ENCODE data around the gene CRTC1. TPM values are rescaled to one million over a fixed set of nuclear protein-coding genes. Genes with fewer than 3 reads are reported as not detected.
A peak's percentile ranks its signal among the peaks of the same experiment; 100 is the strongest.

Gene CRTC1
- total RNA-seq, 1 donor from 2014 or later, result 0.79 TPM

DNA sequence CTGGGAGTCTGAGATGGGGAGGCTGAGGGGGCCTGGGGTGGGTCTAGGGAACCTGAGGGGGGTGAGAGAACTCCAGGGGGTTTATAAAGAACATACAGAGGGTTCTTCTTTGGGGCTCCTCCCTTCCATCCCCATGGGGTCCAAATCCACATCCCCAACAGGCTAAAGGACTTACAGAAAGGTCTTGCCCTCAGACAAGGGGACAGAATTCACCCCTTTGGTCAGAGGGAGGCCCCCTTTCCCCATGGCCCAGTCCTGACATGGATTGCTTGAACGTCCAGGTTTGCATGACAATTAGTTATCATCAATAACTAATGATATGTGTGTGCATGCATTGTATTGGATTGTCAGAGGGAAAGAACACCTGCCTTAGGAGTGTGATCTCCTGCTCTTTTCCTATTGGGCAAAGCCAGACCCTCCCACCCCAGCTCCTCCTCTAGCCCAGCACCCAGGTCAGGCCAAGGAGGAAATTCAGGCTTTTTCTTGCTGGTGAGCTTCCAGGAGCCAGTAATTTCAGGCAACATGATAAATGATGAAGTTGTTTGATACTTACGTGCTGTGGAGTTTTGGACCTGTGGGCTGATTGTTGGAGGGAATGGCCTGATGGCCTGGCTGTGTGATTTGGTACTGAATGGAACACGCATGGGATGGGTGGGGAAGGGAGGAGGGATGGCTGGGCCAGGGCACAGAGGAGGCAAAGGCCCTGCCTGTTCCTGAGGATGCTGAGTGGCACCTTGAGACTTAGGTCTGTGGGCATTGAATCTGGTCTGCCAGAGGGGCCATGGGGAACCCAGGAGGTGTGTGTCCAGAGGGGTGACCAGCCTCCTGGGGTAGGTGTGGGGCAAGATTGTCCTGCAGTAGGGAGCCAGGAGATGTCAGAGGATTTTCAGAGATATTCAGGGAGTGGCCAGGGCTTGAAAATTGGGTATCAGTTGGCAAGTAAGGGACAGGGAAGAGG is 45.5 kb upstream of the CRTC1 start:
- H3K36me3 ChIP-seq (ENCODE audit: control insufficient read depth, insufficient read depth, low read length), result no peaks in the 10 kb centered on the region
- no peak for FAIRE-seq
- TF ChIP-seq, protein P1, sequence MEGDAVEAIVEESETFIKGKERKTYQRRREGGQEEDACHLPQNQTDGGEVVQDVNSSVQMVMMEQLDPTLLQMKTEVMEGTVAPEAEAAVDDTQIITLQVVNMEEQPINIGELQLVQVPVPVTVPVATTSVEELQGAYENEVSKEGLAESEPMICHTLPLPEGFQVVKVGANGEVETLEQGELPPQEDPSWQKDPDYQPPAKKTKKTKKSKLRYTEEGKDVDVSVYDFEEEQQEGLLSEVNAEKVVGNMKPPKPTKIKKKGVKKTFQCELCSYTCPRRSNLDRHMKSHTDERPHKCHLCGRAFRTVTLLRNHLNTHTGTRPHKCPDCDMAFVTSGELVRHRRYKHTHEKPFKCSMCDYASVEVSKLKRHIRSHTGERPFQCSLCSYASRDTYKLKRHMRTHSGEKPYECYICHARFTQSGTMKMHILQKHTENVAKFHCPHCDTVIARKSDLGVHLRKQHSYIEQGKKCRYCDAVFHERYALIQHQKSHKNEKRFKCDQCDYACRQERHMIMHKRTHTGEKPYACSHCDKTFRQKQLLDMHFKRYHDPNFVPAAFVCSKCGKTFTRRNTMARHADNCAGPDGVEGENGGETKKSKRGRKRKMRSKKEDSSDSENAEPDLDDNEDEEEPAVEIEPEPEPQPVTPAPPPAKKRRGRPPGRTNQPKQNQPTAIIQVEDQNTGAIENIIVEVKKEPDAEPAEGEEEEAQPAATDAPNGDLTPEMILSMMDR (IDR thresholded peaks at IDR 0.05; ENCODE audit: insufficient read depth, low read length, severe bottlenecking), result no peak
- peak; percentile 24 for DNase-seq (ENCODE audit: low read depth)
- peak overlapping the region; percentile 80 for H3K4me3 ChIP-seq (ENCODE audit: low read depth, low read length)
- H3K27me3 ChIP-seq (ENCODE audit: control insufficient read depth, insufficient read depth, low read length), result no peaks in the 10 kb centered on the region

DNA sequence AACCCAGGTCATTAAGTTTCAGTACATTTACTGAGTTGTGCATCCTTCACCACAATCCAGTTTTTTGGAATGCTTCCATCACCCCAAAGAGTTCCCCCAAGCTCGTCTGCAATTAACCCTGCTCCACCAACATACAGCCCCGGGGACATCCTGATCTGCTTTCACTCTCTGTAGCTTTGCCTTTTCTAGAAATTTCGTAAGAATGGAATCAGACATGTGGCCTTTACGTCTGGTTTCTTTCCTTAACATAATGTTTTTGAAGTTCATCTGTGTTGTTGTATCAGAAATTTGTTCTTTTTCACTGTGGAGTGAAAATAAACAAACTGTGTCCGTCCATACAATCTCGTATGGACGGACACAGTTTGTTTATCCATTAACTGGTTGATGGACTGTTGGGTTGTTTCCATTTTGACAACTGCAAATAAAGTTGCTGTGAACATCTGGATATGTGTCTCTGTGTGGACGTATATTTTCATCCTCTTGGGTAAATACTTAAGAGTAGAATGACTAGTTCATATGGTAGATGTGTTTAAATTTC is 43.7 kb upstream of the CRTC1 start:
- TF ChIP-seq, protein P1 (IDR thresholded peaks at IDR 0.05; ENCODE audit: insufficient read depth, low read length, severe bottlenecking), result no peak
- FAIRE-seq, result no peak

DNA sequence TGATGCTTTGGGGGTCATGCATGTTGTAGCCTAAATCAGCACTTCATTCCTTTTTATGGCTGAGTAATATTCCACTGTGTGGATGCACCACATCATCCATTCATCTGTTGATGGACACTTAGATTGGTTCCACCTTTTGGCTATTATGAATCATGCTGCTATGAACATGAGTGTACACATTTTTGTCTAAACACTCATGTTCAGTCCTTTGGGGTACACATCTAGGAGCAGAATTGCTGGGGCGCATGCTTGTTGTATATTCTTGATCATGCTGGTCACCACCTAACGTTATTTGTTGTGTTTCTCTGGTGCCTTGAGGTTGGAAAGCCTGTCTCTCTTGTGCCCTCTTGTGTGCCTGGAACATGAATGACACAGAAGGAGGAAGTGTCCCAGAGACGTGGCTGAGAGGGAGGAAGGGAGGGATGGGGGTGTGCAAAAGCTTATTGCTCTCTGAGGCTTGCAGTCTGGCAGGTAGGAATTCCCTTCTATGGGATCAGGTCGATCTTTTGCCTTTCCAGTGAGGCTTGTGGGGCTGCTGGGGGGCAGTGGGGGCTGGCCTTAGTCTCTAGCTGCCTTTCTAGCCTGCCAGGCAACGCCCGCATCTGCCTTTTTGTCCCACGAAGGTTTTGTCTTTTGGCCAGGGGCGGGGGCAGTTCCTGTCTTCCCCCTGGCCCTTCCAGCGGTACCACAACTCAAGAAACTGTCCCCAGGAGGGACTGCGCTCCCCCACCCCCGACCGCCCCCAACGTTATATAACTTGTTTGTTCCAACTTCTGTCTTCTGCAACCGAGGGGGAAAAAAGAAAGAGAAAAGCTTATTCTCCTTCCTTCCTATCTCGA is 39.1 kb upstream of the CRTC1 start:
- H3K36me3 ChIP-seq (ENCODE audit: control insufficient read depth, insufficient read depth, low read length), result no peaks in the 10 kb centered on the region
- no peak overlapping the region for H3K4me3 ChIP-seq (ENCODE audit: low read depth, low read length)
- H3K27me3 ChIP-seq (ENCODE audit: control insufficient read depth, insufficient read depth, low read length), result no peaks in the 10 kb centered on the region
- TF ChIP-seq, protein P1 (IDR thresholded peaks at IDR 0.05; ENCODE audit: insufficient read depth, low read length, severe bottlenecking), result no peak
- no peak for FAIRE-seq
- peak; percentile 37 for DNase-seq (ENCODE audit: low read depth)

More for the DNA sequence above, 43.7 kb upstream of the CRTC1 start:
- no peaks in the 10 kb centered on the region for H3K36me3 ChIP-seq (ENCODE audit: control insufficient read depth, insufficient read depth, low read length)
- no peak overlapping the region for H3K4me3 ChIP-seq (ENCODE audit: low read depth, low read length)
- H3K27me3 ChIP-seq (ENCODE audit: control insufficient read depth, insufficient read depth, low read length), result no peaks in the 10 kb centered on the region
- no peak for DNase-seq (ENCODE audit: low read depth)

DNA sequence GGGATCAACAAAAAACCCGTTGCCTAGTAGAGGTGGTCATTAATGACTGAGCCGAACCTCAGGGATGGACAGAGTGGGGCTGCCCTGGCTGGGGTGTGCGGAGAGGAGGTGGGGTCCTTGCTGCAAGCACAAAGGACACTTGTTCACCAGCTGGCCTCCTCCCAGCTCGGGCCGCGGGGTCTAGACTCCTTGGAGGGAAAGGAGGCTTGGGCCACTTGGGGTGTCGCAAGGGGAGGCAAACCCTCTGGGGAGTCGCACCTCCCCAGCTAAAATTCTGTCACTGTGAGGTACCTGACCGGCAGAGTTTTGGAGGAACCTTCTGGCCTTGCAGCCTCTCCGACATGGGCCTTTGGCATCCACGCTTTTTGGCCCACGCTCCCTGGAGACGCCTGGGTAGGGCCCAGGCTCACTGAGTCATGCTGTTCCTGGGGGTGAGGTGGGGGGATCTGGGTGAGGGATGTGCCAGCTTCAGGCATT is 38.4 kb upstream of the CRTC1 start:
- H3K27me3 ChIP-seq (ENCODE audit: control insufficient read depth, insufficient read depth, low read length), result no peaks in the 10 kb centered on the region
- H3K36me3 ChIP-seq (ENCODE audit: control insufficient read depth, insufficient read depth, low read length), result no peaks in the 10 kb centered on the region
- no peak for DNase-seq (ENCODE audit: low read depth)
- H3K4me3 ChIP-seq (ENCODE audit: low read depth, low read length), result no peak overlapping the region
- no peak for FAIRE-seq
- TF ChIP-seq, protein P1 (IDR thresholded peaks at IDR 0.05; ENCODE audit: insufficient read depth, low read length, severe bottlenecking), result no peak

DNA sequence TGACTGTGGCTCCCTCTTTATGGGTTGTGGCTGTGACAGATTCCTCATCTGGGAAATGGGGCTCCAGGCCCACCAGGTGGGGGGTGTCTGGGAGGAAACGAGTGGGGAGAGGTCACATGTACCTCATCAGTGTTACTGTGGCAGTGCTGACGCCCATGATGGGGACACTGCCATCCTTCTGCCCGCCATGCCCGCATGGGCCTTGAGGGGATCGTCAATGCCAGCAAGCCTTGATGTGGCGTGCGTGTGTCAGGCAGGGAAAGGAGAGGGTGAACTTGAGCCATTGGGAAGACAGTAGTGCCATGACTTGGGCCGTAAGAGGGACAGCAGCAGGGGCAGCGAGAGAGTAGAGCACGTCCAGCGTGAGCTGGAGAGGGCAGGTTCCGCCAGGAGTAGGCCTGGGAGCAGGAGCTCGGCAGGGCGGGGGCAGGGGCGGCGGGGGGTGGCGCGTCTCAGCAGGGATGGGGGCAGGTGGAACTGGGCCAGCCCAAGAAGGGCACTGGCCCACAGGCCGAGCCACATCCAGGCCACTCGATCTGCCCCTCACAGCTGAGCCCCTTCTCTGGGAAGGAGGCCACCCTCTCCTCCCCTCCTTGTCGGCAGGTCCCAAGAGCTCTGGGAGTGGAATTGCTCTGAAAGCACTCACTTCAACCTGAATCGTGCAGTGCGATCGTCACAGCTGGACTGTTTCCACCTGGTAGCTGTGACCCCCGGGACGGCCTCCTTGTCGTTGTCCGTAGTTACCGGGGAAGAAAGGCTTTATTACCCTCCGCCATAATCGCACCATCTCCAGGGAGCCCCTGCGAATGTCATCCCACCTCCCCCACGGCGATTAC is 36.7 kb upstream of the CRTC1 start:
- Histone ChIP-seq H3K27me3 (ENCODE audit: control insufficient read depth, insufficient read depth, low read length) (no peaks in the 10 kb centered on the region), H3K36me3 (ENCODE audit: control insufficient read depth, insufficient read depth, low read length) (no peaks in the 10 kb centered on the region), H3K4me3 (ENCODE audit: low read depth, low read length) (no peak overlapping the region)
- TF ChIP-seq, protein P1 (IDR thresholded peaks at IDR 0.05; ENCODE audit: insufficient read depth, low read length, severe bottlenecking), result no peak
- FAIRE-seq, result no peak
- no peak for DNase-seq (ENCODE audit: low read depth)
